Activated T-helper 17 cell treated with anti-CD3 and anti-CD28 coated beads, Interleukin-2, amount 50 U/mL, for 72 hours (primary cell): ENCODE measurements around the gene NEK10. TPM values are rescaled to one million over a fixed set of nuclear protein-coding genes. Genes with fewer than 3 reads are reported as not detected.

Experiments
- ATAC-seq: fragments of 150-1000 bp; cut with Tn5 transposase; replicated peaks from 2 replicates; pipeline ENCODE4 v1.10.0; 2021; ENCODE audit warnings: mild to moderate bottlenecking, moderate library complexity
- H3K27ac Mint-ChIP-seq: one replicate; pipeline ENCODE4 v1.8.0; 2022; ENCODE audit warnings: mixed read lengths
- H3K27me3 Mint-ChIP-seq: one replicate; pipeline ENCODE4 v1.8.0; 2022; ENCODE audit warnings: mixed read lengths
- H3K36me3 Mint-ChIP-seq: one replicate; pipeline ENCODE4 v1.8.0; 2022; ENCODE audit warnings: low read depth, mild to moderate bottlenecking, mixed read lengths
- H3K4me1 Mint-ChIP-seq: one replicate; pipeline ENCODE4 v1.8.0; 2022; ENCODE audit warnings: mixed read lengths
- H3K4me3 Mint-ChIP-seq: one replicate; pipeline ENCODE4 v1.8.0; 2022; ENCODE audit warnings: mild to moderate bottlenecking, mixed read lengths
- H3K9me3 Mint-ChIP-seq: one replicate; pipeline ENCODE4 v1.8.0; 2022; ENCODE audit warnings: mixed read lengths
- total RNA-seq, 2 donors: library from RNA; stranded (reverse); gene quantifications; one replicate each; pipeline ENCODE4 v1.2.3, GENCODE V29; 2022

NEK10 gene
- total RNA-seq, 2 donors from 2014 or later, result 0.61 to 1.6 TPM

GRCh38 chr3:27275441-27275990, 93.7 kb downstream of the NEK10 start:
- Mint-ChIP-seq H3K9me3 (no peaks in the 10 kb centered on the region), H3K27ac (no peak overlapping the region)

DNA sequence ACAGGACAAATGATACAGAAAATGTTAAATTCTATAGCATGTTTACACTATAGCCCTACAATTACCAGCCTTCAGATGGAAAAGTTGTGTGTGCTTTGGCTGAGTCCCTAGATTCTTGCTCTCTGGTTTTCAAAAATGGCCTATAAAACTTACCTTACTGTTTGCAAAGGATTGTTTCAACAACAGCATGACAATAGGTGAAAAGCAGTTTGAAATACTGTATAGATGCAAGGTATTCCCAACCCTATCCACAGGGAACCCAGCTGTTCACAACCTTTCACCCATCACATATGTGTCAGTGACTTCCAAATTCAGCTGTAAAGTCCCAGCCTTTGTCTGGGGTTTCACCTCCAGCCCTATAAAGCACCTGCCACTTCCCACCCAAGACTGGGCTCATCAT, 97.3 kb downstream of the NEK10 start:
- no peak for ATAC-seq
- no peaks in the 10 kb centered on the region for H3K4me1 Mint-ChIP-seq
- no peaks in the 10 kb centered on the region for H3K36me3 Mint-ChIP-seq
- H3K27me3 Mint-ChIP-seq, result no peaks in the 10 kb centered on the region
- H3K9me3 Mint-ChIP-seq, result no peaks in the 10 kb centered on the region
- no peak overlapping the region for H3K27ac Mint-ChIP-seq
- no peak overlapping the region for H3K4me3 Mint-ChIP-seq

More at GRCh38 chr3:27275441-27275990, 93.7 kb downstream of the NEK10 start:
- no peak for ATAC-seq
- Mint-ChIP-seq H3K4me3 (no peak overlapping the region), H3K36me3 (no peaks in the 10 kb centered on the region), H3K4me1 (no peaks in the 10 kb centered on the region), H3K27me3 (no peaks in the 10 kb centered on the region)

- Mint-ChIP-seq H3K27ac (no peak overlapping the region), H3K9me3 (no peaks in the 10 kb centered on the region), H3K4me3 (no peak overlapping the region), H3K27me3 (no peaks in the 10 kb centered on the region), H3K36me3 (no peaks in the 10 kb centered on the region), H3K4me1 (no peaks in the 10 kb centered on the region)
- ATAC-seq, result no peak
These were observed 114.3 kb downstream of the NEK10 start for GRCh38 chr3:27254896-27255295.

DNA sequence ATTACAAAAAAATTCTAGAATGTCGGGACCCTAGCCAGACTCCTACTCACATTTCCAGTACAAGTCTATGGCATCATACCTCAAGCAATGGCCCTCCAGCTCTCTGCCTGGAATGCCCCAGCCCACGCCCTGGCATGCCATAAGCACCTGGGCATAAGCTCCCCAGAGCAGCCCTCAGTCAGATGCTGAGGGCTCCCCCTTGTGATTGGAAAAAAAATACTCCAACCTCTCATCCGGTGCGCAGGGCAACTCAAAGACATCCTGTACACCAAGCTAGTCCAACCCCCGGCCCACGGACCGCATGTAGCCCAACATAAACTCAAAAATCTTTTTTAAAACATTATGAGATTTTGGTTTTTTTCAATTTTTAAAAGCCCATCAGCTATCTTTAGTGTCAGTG, 115.4 kb downstream of the NEK10 start:
- ATAC-seq, result peak; percentile 59
- no peaks in the 10 kb centered on the region for H3K36me3 Mint-ChIP-seq
- no peak overlapping the region for H3K4me3 Mint-ChIP-seq
- peaks cover 8% of the 10 kb centered on the region for H3K9me3 Mint-ChIP-seq
- H3K27me3 Mint-ChIP-seq, result no peaks in the 10 kb centered on the region
- H3K27ac Mint-ChIP-seq, result no peak overlapping the region
- no peaks in the 10 kb centered on the region for H3K4me1 Mint-ChIP-seq

DNA sequence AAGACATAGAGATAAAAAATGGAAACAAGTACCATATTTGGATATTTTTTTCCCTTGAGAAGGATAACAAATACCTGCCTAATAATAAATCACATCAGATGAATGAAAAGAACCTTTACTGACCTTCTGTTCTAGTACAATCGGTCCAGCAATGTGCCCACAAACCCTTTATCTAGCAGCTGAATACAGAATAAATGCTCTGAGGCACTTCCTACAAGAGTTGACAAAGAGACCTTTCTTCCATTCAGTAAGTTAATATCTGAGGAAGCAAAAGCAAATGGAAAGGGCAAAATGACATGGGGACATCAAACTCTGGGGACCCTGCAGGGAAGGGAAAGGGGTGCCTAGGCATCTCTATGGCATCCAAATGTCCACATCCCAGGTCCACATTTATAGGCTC, 115.8 kb downstream of the NEK10 start:
- ATAC-seq, result no peak
- Mint-ChIP-seq H3K36me3 (no peaks in the 10 kb centered on the region), H3K27ac (no peak overlapping the region), H3K9me3 (peaks cover 8% of the 10 kb centered on the region), H3K27me3 (no peaks in the 10 kb centered on the region), H3K4me1 (no peaks in the 10 kb centered on the region), H3K4me3 (no peak overlapping the region)

DNA sequence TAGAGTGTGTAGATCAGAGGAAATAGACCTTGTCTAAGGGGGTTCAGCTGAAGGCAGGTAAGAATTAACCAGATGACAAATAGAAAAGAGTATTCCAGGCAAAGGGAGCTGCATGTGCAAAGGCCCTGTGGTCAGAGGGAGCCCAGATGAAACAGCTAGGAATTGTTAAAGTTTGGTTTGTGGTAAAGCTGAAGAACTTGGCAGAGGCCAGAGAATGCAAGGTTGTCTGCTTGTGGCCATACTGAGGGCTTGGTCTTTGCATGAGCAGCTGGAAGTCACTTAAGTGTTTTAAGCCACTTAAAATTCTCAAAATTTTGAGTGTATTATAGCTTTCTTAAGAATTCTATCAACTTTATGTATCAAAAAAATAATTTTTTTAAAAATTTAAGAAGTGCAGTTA, 116.5 kb downstream of the NEK10 start:
- H3K4me3 Mint-ChIP-seq, result no peak overlapping the region
- H3K9me3 Mint-ChIP-seq, result peaks cover 8% of the 10 kb centered on the region
- ATAC-seq, result no peak
- no peaks in the 10 kb centered on the region for H3K27me3 Mint-ChIP-seq
- no peaks in the 10 kb centered on the region for H3K4me1 Mint-ChIP-seq
- no peaks in the 10 kb centered on the region for H3K36me3 Mint-ChIP-seq
- H3K27ac Mint-ChIP-seq, result no peak overlapping the region

DNA sequence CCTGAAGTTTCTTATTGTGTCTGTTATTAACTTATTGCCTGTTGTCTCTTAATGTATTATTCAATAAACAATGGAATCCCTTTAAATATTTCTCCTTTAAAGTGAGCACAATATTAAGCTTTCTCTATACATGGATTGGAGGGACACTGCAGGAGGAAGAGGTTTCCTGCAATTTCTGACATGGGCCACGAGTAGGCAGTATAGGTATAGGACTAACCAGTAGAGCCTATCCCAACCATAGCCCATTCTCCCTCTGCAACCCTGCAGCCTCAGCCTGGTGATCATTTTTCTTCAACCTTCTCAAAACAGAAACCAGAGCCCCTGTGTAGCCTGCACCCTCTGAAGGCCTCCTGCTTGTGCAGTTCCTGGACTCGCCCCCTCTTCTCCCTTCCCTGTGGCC, 124.8 kb downstream of the NEK10 start:
- no peak overlapping the region for H3K27ac Mint-ChIP-seq

DNA sequence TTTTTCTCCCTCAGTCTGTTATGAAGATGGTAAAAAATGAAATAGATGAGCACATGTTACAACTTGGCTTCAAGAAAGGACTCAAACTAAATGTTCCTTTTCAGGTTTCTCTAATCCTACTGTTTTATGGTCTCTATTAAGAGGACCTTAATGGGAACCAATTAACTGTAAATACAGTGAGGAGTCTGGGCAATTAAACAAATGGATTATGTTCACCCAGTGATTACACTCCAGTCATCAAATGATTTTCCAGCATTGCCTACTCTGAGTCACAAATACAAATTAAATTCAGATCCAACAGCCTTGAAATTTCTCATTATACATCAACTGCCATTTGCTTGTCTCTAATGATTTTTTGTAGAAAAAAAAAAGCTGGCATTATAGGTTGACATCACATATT, 129.2 kb downstream of the NEK10 start:
- Mint-ChIP-seq H3K4me1 (no peaks in the 10 kb centered on the region), H3K27ac (no peak overlapping the region), H3K9me3 (peaks cover 20% of the 10 kb centered on the region), H3K27me3 (no peaks in the 10 kb centered on the region), H3K36me3 (no peaks in the 10 kb centered on the region), H3K4me3 (no peak overlapping the region)
- ATAC-seq, result no peak

More for the DNA sequence above, 124.8 kb downstream of the NEK10 start:
- Mint-ChIP-seq H3K9me3 (peaks cover 9% of the 10 kb centered on the region), H3K27me3 (no peaks in the 10 kb centered on the region), H3K36me3 (no peaks in the 10 kb centered on the region), H3K4me1 (no peaks in the 10 kb centered on the region), H3K4me3 (no peak overlapping the region)
- ATAC-seq, result no peak

DNA sequence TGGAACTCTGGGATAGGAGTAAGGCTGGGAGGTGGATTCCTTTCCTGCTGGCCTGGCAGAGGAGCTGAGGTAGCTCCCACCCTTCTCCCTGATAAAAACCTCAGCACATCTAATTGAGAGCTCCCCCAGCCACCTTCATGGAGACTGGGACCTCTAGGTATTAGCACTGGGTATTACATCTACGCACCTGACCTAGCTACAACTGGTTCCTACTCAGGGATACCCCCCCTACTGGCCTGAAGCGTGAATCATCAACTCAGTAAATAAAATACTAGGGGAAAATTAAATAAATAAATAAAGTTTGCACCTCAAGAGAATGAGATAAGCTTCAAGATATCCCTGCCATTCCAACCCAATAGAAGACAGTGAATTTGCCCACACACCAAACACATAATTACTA, 140.4 kb downstream of the NEK10 start:
- H3K9me3 Mint-ChIP-seq, result peaks cover 12% of the 10 kb centered on the region
- H3K4me3 Mint-ChIP-seq, result no peak overlapping the region
- H3K27me3 Mint-ChIP-seq, result no peaks in the 10 kb centered on the region
- ATAC-seq, result no peak
- H3K36me3 Mint-ChIP-seq, result no peaks in the 10 kb centered on the region
- no peaks in the 10 kb centered on the region for H3K4me1 Mint-ChIP-seq
- no peak overlapping the region for H3K27ac Mint-ChIP-seq

GRCh38 chr3:27224197-27224596, 145.0 kb downstream of the NEK10 start:
- no peak overlapping the region for H3K4me3 Mint-ChIP-seq
- H3K4me1 Mint-ChIP-seq, result peaks cover 7% of the 10 kb centered on the region
- H3K27me3 Mint-ChIP-seq, result no peaks in the 10 kb centered on the region
- no peak for ATAC-seq
- no peaks in the 10 kb centered on the region for H3K9me3 Mint-ChIP-seq
- H3K36me3 Mint-ChIP-seq, result no peaks in the 10 kb centered on the region
- no peak overlapping the region for H3K27ac Mint-ChIP-seq

- H3K27ac Mint-ChIP-seq, result no peak overlapping the region
- H3K4me3 Mint-ChIP-seq, result no peak overlapping the region
- no peaks in the 10 kb centered on the region for H3K9me3 Mint-ChIP-seq
- peaks cover 7% of the 10 kb centered on the region for H3K4me1 Mint-ChIP-seq
- no peaks in the 10 kb centered on the region for H3K36me3 Mint-ChIP-seq
- no peaks in the 10 kb centered on the region for H3K27me3 Mint-ChIP-seq
- ATAC-seq, result no peak
These were observed 147.8 kb downstream of the NEK10 start for GRCh38 chr3:27221264-27221932.

- Mint-ChIP-seq H3K4me3 (no peak overlapping the region), H3K27ac (no peak overlapping the region), H3K9me3 (no peaks in the 10 kb centered on the region), H3K36me3 (no peaks in the 10 kb centered on the region), H3K4me1 (peaks cover 7% of the 10 kb centered on the region), H3K27me3 (no peaks in the 10 kb centered on the region)
- no peak for ATAC-seq
These were observed 149.0 kb downstream of the NEK10 start for GRCh38 chr3:27220166-27220565.

GRCh38 chr3:27219127-27219845, 149.9 kb downstream of the NEK10 start:
- ATAC-seq, result no peak
- Mint-ChIP-seq H3K27me3 (no peaks in the 10 kb centered on the region), H3K36me3 (no peaks in the 10 kb centered on the region), H3K9me3 (no peaks in the 10 kb centered on the region), H3K27ac (no peak overlapping the region), H3K4me3 (no peak overlapping the region), H3K4me1 (peaks cover 7% of the 10 kb centered on the region)

GRCh38 chr3:27216955-27217552, 152.1 kb downstream of the NEK10 start:
- H3K27me3 Mint-ChIP-seq, result no peaks in the 10 kb centered on the region

More at GRCh38 chr3:27216955-27217552, 152.1 kb downstream of the NEK10 start:
- H3K36me3 Mint-ChIP-seq, result no peaks in the 10 kb centered on the region
- H3K4me1 Mint-ChIP-seq, result no peaks in the 10 kb centered on the region
- ATAC-seq, result no peak
- H3K4me3 Mint-ChIP-seq, result no peak overlapping the region
- no peak overlapping the region for H3K27ac Mint-ChIP-seq
- H3K9me3 Mint-ChIP-seq, result no peaks in the 10 kb centered on the region
